Amniotic epithelial cell (primary cell): Measurements from ENCODE around the gene TUBGCP6.
A peak's percentile ranks its signal among the peaks of the same experiment; 100 is the strongest.

Source experiments
- DNase-seq: peaks from one replicate; pipeline ENCODE4 v3.0.0-alpha.2; 2010; ENCODE audit warnings: low read depth

TUBGCP6 gene

GRCh38 chr22:50264104-50264745, 19.4 kb upstream of the TUBGCP6 start:
- no peak for DNase-seq

GRCh38 chr22:50262973-50263617, 18.3 kb upstream of the TUBGCP6 start:
- no peak for DNase-seq

GRCh38 chr22:50262460-50262911, 17.7 kb upstream of the TUBGCP6 start:
- no peak for DNase-seq

- peak; percentile 22 for DNase-seq
Observed at GRCh38 chr22:50261615-50262459, 17.0 kb upstream of the TUBGCP6 start, which contains the start of gene MAPK12. Gene MAPK12 (minus strand): TSS chr22:50261683. CDS start chr22:50261509, 174 bp downstream.

- DNase-seq = peak; percentile 68
Observed at GRCh38 chr22:50260801-50261614, 16.2 kb upstream of the TUBGCP6 start.

- no peak for DNase-seq
Observed at GRCh38 chr22:50260434-50260800, 15.6 kb upstream of the TUBGCP6 start.

- no peak for DNase-seq
Observed at GRCh38 chr22:50259302-50259701, 14.5 kb upstream of the TUBGCP6 start.

GRCh38 chr22:50258361-50259292, 13.8 kb upstream of the TUBGCP6 start:
- no peak for DNase-seq

GRCh38 chr22:50257451-50258360, 12.9 kb upstream of the TUBGCP6 start:
- DNase-seq = no peak

GRCh38 chr22:50257041-50257440, 12.2 kb upstream of the TUBGCP6 start:
- no peak for DNase-seq

- DNase-seq = no peak
Observed at GRCh38 chr22:50256258-50256862, 11.5 kb upstream of the TUBGCP6 start.

GRCh38 chr22:50255607-50256006, 10.8 kb upstream of the TUBGCP6 start:
- no peak for DNase-seq

GRCh38 chr22:50255099-50255498, 10.3 kb upstream of the TUBGCP6 start:
- DNase-seq = no peak

- DNase-seq = no peak
Observed at GRCh38 chr22:50253941-50254340, 9.1 kb upstream of the TUBGCP6 start.

- DNase-seq = no peak
Observed at GRCh38 chr22:50253046-50253915, 8.5 kb upstream of the TUBGCP6 start.

GRCh38 chr22:50252082-50253045, 7.5 kb upstream of the TUBGCP6 start:
- peak; percentile 53 for DNase-seq

- DNase-seq = no peak
Observed at GRCh38 chr22:50251477-50252081, 6.8 kb upstream of the TUBGCP6 start.
